B cell (primary cell): ENCODE data around the gene CEP95. TPM values are rescaled to one million over a fixed set of nuclear protein-coding genes. Genes with fewer than 3 reads are reported as not detected.

Source experiments
- ATAC-seq: fragments of 200-7000 bp; cut with Tn5 transposase; one replicate; pipeline ENCODE4 v1.10.0; 2021; ENCODE audit warnings: low read depth, mild to moderate bottlenecking, moderate number of reproducible peaks, moderate library complexity
- CTCF ChIA-PET: fragments of 350-600 bp; sonication (Branson Sonifier 250); formaldehyde crosslinking; loops from one replicate; lab custom pipeline; 2021; ENCODE audit warnings: antibody characterized with exemption, inconsistent platforms; lab: Charles Lee
- POLR2A ChIA-PET: fragments of 350-600 bp; sonication (Branson Sonifier 250); formaldehyde crosslinking; loops from one replicate; lab custom pipeline; 2021; ENCODE audit warnings: antibody characterized with exemption; lab: Charles Lee
- DNase-seq: peaks from one replicate; pipeline ENCODE4 v3.0.0; 2013
- H2AFZ ChIP-seq: 2 replicates; pipeline ENCODE4 v1.6.1; 2012; ENCODE audit warnings: mild to moderate bottlenecking, low read depth, low read length; ENCODE audit not compliant: insufficient read depth, poor library complexity, severe bottlenecking
- H3K27ac ChIP-seq, 2 donors: 1 replicate in 1 of 2; 2 replicates in 1 of 2; pipeline ENCODE4 v1.5.1; 2012 to 2013; ENCODE audit warnings: low read length in 2 of 2, mild to moderate bottlenecking in 2 of 2, moderate library complexity in 1 of 2
- H3K27me3 ChIP-seq, 4 experiments: fragments of 200-600 bp in 1 of 4; sonication (generic) in 1 of 4; replicated peaks in 1 of 4; 1 replicate in 2 of 4; 2 replicates in 2 of 4; pipeline versions ENCODE4 v1.6.1 to v1.7.0; 2013 to 2016; ENCODE audit warnings: low read length in 3 of 4, mild to moderate bottlenecking in 2 of 4, mixed read lengths in 1 of 4, moderate library complexity in 1 of 4; ENCODE audit not compliant: insufficient read depth in 4 of 4, control insufficient read depth in 3 of 4; ENCODE audit errors: control extremely low read depth in 1 of 4
- H3K36me3 ChIP-seq, 2 experiments: replicated peaks in 1 of 2; 1 replicate in 1 of 2; 2 replicates in 1 of 2; pipeline versions ENCODE4 v1.6.1 to v1.7.1; 2013; ENCODE audit warnings: low read length in 1 of 2; ENCODE audit not compliant: insufficient read depth in 2 of 2, control insufficient read depth in 1 of 2; ENCODE audit errors: control extremely low read depth in 1 of 2, extremely low read depth in 1 of 2
- H3K4me1 ChIP-seq, 2 donors: fragments of 200-600 bp in 1 of 2; sonication (generic) in 1 of 2; 1 replicate in 1 of 2; 2 replicates in 1 of 2; pipeline versions ENCODE4 v1.5.1 to v1.6.1; 2013 to 2017; ENCODE audit warnings: low read length in 2 of 2; ENCODE audit not compliant: control insufficient read depth in 2 of 2, insufficient read depth in 2 of 2
- H3K4me2 ChIP-seq: replicated peaks from 2 replicates; pipeline ENCODE3; 2012; ENCODE audit warnings: mild to moderate bottlenecking, low read depth, low read length; ENCODE audit not compliant: poor library complexity, severe bottlenecking
- H3K4me3 ChIP-seq, 5 experiments: fragments of 200-600 bp in 1 of 5; sonication (generic) in 1 of 5; 1 replicate in 3 of 5; 2 replicates in 2 of 5; pipeline versions ENCODE4 v1.5.1 to v1.7.0; 2011 to 2016; ENCODE audit warnings: low read length in 4 of 5, mild to moderate bottlenecking in 4 of 5, low read depth in 2 of 5, control low read depth in 1 of 5, moderate library complexity in 1 of 5; ENCODE audit not compliant: insufficient read depth in 1 of 5; ENCODE audit errors: control extremely low read depth in 1 of 5, extremely low read depth in 1 of 5
- H3K79me2 ChIP-seq: fragments of 200-600 bp; sonication (generic); one replicate; pipeline ENCODE4 v1.6.0; 2016; ENCODE audit warnings: low read length; ENCODE audit not compliant: control insufficient read depth, insufficient read depth
- H3K9ac ChIP-seq: fragments of 200-600 bp; sonication (generic); 2 replicates; pipeline ENCODE4 v1.6.1; 2017; ENCODE audit warnings: mild to moderate bottlenecking, low read length, moderate library complexity
- H3K9me3 ChIP-seq, 3 donors: one replicate each; pipeline versions ENCODE4 v1.6.1 to v1.7.1; 2013; ENCODE audit warnings: low read length in 2 of 3; ENCODE audit not compliant: control insufficient read depth in 2 of 3, insufficient read depth in 1 of 3; ENCODE audit errors: control extremely low read depth in 1 of 3
- H4K20me1 ChIP-seq: 2 replicates; pipeline ENCODE4 v1.6.0; 2012; ENCODE audit warnings: mild to moderate bottlenecking, low read length; ENCODE audit not compliant: insufficient read depth, control insufficient read depth, poor library complexity, severe bottlenecking
- H3K27ac Mint-ChIP-seq: one replicate; pipeline ENCODE4 v1.8.0; 2021; ENCODE audit warnings: mixed read lengths
- H3K27me3 Mint-ChIP-seq: one replicate; pipeline ENCODE4 v1.8.0; 2021; ENCODE audit warnings: mixed read lengths
- H3K4me1 Mint-ChIP-seq: one replicate; pipeline ENCODE4 v1.8.0; 2021; ENCODE audit warnings: mixed read lengths
- H3K4me3 Mint-ChIP-seq: one replicate; pipeline ENCODE4 v1.8.0; 2021; ENCODE audit warnings: mixed read lengths
- H3K9me3 Mint-ChIP-seq: one replicate; pipeline ENCODE4 v1.8.0; 2022; ENCODE audit warnings: mixed read lengths; ENCODE audit not compliant: insufficient read depth
- EZH2 ChIP-seq: IDR thresholded peaks from 2 replicates; pipeline ENCODE4 v1.6.1; 2012; ENCODE audit warnings: borderline replicate concordance, low read depth, mild to moderate bottlenecking, moderate library complexity, low read length; ENCODE audit not compliant: insufficient read depth, poor library complexity, severe bottlenecking
- WGBS: methylation state at CpG from one replicate; pipeline ENCODE4 v1.1.5; 2013; ENCODE audit warnings: missing lambda C conversion rate; ENCODE audit not compliant: insufficient coverage; 5-methylcytosine and 5-hydroxymethylcytosine counted together
- intact Hi-C: fragments of 100-400 bp; cut with micrococcal nuclease; formaldehyde crosslinking; loops from one replicate; pipeline ENCODE4 v1.10.0; 2022
- polyA plus RNA-seq: library from polyadenylated mRNA; depleted of rRNA; stranded (reverse); fragments of >200 nt; gene quantifications from 2 replicates; pipeline ENCODE4 v1.2.3, GENCODE V29; 2012
- total RNA-seq, 2 donors: library from RNA; stranded (reverse); fragments of 120-200 nt in 1 of 2; gene quantifications; 1 replicate in 1 of 2; 2 replicates in 1 of 2; pipeline versions ENCODE4 v1.2.3 to v1.2.4, GENCODE V29; 2013 to 2022
- TF ChIP-seq, protein P1 (sequence below): fragments of 200-600 bp; IDR thresholded peaks from one replicate; pipeline ENCODE4 v1.8.0; 2022; ENCODE audit warnings: antibody characterized with exemption, mild to moderate bottlenecking

Gene CEP95
- total and polyA plus RNA-seq, 2 donors (not counting 1 experiment from before 2014, with no cell fraction given) = 71.1 to 122 TPM

DNA sequence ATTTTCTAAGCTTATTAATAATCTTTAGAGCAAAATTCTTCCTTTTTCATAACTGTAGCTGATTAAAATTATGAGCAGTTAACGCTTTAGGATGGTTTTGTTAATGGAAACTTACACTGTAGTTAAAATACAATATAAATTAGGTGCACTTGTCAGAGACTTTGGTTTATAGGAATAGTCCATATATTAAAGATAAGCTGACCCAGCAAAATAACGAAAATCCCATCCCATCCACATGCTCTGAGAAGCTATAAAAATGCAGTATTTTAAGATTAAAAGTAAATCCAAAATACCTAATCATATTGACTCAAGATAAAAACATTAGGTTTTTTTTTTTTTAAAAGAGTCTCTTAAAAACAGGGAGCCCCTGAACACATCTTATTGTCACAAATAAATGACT, 38.0 kb downstream of the CEP95 start:
- POLR2A ChIA-PET = no interaction called here
- ATAC-seq (no peak), DNase-seq (no peak)
- H3K9me3 ChIP-seq = no peaks in the 10 kb centered on the region
- no peaks in the 10 kb centered on the region for H3K79me2 ChIP-seq
- intact Hi-C loops = no loop called here
- no peak overlapping the region for H3K4me3 Mint-ChIP-seq
- no peak overlapping the region for H3K27ac Mint-ChIP-seq
- no CpG with 5 or more reads among the region's 2 CpGs for WGBS
- H3K9me3 Mint-ChIP-seq = no peaks in the 10 kb centered on the region
- CTCF ChIA-PET = interaction anchor here (0.9 to 2.0 kb wide), 2 partner anchors 12 to 125 kb away, joined by 3 to 6 read pairs; no protein-coding TSS in a partner anchor
- no peak overlapping the region for H3K4me3 ChIP-seq
- H2AFZ ChIP-seq = no peak overlapping the region
- H3K4me1 ChIP-seq = no peaks in the 10 kb centered on the region
- H3K27ac ChIP-seq = no peak overlapping the region
- no peaks in the 10 kb centered on the region for H3K27me3 ChIP-seq
- no peak overlapping the region for H3K9ac ChIP-seq
- no peaks in the 10 kb centered on the region for H4K20me1 ChIP-seq
- peaks cover 2 to 50% of the 10 kb centered on the region in 2 experiments for H3K36me3 ChIP-seq
- H3K27me3 Mint-ChIP-seq = no peaks in the 10 kb centered on the region
- TF ChIP-seq, protein P1, sequence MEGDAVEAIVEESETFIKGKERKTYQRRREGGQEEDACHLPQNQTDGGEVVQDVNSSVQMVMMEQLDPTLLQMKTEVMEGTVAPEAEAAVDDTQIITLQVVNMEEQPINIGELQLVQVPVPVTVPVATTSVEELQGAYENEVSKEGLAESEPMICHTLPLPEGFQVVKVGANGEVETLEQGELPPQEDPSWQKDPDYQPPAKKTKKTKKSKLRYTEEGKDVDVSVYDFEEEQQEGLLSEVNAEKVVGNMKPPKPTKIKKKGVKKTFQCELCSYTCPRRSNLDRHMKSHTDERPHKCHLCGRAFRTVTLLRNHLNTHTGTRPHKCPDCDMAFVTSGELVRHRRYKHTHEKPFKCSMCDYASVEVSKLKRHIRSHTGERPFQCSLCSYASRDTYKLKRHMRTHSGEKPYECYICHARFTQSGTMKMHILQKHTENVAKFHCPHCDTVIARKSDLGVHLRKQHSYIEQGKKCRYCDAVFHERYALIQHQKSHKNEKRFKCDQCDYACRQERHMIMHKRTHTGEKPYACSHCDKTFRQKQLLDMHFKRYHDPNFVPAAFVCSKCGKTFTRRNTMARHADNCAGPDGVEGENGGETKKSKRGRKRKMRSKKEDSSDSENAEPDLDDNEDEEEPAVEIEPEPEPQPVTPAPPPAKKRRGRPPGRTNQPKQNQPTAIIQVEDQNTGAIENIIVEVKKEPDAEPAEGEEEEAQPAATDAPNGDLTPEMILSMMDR = no peak
- TF ChIP-seq EZH2 = no peak
- H3K4me1 Mint-ChIP-seq = no peaks in the 10 kb centered on the region
- no peak overlapping the region for H3K4me2 ChIP-seq

DNA sequence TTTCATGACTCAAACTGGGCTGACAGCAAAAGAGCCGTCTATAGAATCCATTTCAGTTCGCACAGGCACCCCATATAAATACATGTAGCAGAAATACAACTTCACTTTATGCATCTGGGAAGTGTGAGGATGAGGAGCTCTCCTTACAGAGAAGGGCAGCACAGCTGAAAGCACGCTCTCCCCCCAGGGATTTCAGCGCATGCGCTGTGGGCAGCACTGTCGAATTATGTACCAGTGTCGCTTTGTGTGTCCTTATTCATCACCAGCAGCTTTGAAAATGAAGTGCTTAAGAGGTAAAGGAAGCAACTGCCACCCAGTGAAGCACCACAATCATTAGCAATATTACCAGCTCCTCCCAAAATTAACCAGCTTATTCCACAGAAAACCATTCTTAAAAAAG, 39.9 kb downstream of the CEP95 start:
- ChIA-PET CTCF (no interaction called here), POLR2A (no interaction called here)
- Histone ChIP-seq H3K27me3 (no peaks in the 10 kb centered on the region), H3K4me3 (no peak overlapping the region), H3K27ac (no peak overlapping the region), H3K9ac (no peak overlapping the region), H4K20me1 (no peaks in the 10 kb centered on the region), H3K79me2 (no peaks in the 10 kb centered on the region), H3K4me1 (no peaks in the 10 kb centered on the region), H3K36me3 (peaks cover 0 to 50% of the 10 kb centered on the region in 2 experiments), H2AFZ (no peak overlapping the region), H3K9me3 (no peaks in the 10 kb centered on the region), H3K4me2 (no peak overlapping the region)
- no peak for DNase-seq
- Mint-ChIP-seq H3K27me3 (no peaks in the 10 kb centered on the region), H3K27ac (no peak overlapping the region), H3K4me1 (no peaks in the 10 kb centered on the region), H3K9me3 (no peaks in the 10 kb centered on the region), H3K4me3 (no peak overlapping the region)
- 81% methylated on average over 3 of the region's 7 CpGs for WGBS
- no peak for TF ChIP-seq EZH2
- TF ChIP-seq, protein P1 = no peak
- intact Hi-C loops = no loop called here
- no peak for ATAC-seq
